Measurements from ENCODE around the gene CSGALNACT2. TPM values are rescaled to one million over a fixed set of nuclear protein-coding genes. Genes with fewer than 3 reads are reported as not detected.

CSGALNACT2 gene
- total and polyA plus RNA-seq, 2 donors (not counting 1 experiment from before 2014, with no cell fraction given) = 10.9 to 24.0 TPM

DNA sequence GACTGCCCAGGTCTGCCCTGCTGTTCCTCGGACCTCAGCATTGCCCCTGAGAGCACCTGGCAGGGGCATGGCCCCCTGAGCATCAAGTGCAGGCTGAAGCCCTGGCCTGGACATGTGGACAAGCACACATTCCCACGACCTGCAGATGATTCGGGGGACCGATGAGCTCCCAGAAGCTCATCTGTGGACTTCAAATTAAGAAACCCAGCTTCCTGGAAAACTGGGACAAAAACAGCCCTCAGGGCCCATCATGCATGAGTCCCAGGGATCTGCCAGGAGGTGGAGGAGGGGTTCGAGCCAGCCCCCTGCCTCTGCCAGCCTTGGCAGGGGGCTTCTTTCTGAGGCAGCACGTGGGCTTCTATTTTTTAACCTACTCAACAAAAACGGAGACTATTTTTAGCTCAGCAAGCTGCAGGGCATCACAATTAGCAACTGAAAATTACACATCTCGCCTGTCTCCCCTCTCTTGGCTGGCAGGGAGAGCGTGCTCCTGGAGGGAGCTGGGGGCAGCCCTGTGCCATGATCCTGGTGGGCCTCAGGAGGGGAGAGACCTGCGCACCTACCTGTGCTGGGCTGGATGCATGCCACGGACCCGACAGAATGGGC is 76.8 kb downstream of the CSGALNACT2 start:
- Histone ChIP-seq H3K4me1 (ENCODE audit: control insufficient read depth in 2 of 2, insufficient read depth in 2 of 2, low read length in 2 of 2) (no peaks in the 10 kb centered on the region), H2AFZ (ENCODE audit: insufficient read depth, low read depth, low read length, poor library complexity, severe bottlenecking) (no peak overlapping the region), H3K4me2 (replicated peaks; ENCODE audit: low read depth, low read length, poor library complexity, severe bottlenecking) (no peak overlapping the region), H3K4me3 (ENCODE audit: control extremely low read depth in 1 of 5, extremely low read depth in 1 of 5, insufficient read depth in 1 of 5, low read depth in 2 of 5, low read length in 4 of 5) (no peak overlapping the region), H4K20me1 (ENCODE audit: control insufficient read depth, insufficient read depth, low read length, poor library complexity, severe bottlenecking) (no peaks in the 10 kb centered on the region), H3K36me3 (replicated peaks in 1 of 2; ENCODE audit: control extremely low read depth in 1 of 2, control insufficient read depth in 1 of 2, extremely low read depth in 1 of 2, insufficient read depth in 2 of 2, low read length in 1 of 2) (no peaks in the 10 kb centered on the region), H3K79me2 (ENCODE audit: control insufficient read depth, insufficient read depth, low read length) (no peaks in the 10 kb centered on the region), H3K27me3 (replicated peaks in 1 of 4; ENCODE audit: control extremely low read depth in 1 of 4, control insufficient read depth in 3 of 4, insufficient read depth in 4 of 4, low read length in 3 of 4) (no peaks in the 10 kb centered on the region), H3K27ac (ENCODE audit: low read length in 2 of 2) (no peak overlapping the region), H3K9me3 (ENCODE audit: control extremely low read depth in 1 of 3, control insufficient read depth in 2 of 3, insufficient read depth in 1 of 3, low read length in 2 of 3) (no peaks in the 10 kb centered on the region), H3K9ac (ENCODE audit: low read length) (no peak overlapping the region)
- ChIA-PET POLR2A (no interaction called here), CTCF (no interaction called here)
- Mint-ChIP-seq H3K27ac (no peak overlapping the region), H3K9me3 (ENCODE audit: insufficient read depth) (no peaks in the 10 kb centered on the region), H3K4me3 (no peak overlapping the region), H3K4me1 (no peaks in the 10 kb centered on the region), H3K27me3 (peaks cover 18% of the 10 kb centered on the region)
- 74% methylated on average over 11 of the region's 12 CpGs for WGBS (ENCODE audit: insufficient coverage)
- DNase-seq = no peak
- intact Hi-C loops (cut with micrococcal nuclease) = no loop called here
- no peak for TF ChIP-seq EZH2 (IDR thresholded peaks at IDR 0.05; ENCODE audit: borderline replicate concordance, insufficient read depth, low read depth, low read length, poor library complexity, severe bottlenecking)
- no peak for ATAC-seq (ENCODE audit: low read depth)

- Histone ChIP-seq H3K9me3 (ENCODE audit: control extremely low read depth in 1 of 3, control insufficient read depth in 2 of 3, insufficient read depth in 1 of 3, low read length in 2 of 3) (no peaks in the 10 kb centered on the region), H3K79me2 (ENCODE audit: control insufficient read depth, insufficient read depth, low read length) (no peaks in the 10 kb centered on the region), H3K4me2 (replicated peaks; ENCODE audit: low read depth, low read length, poor library complexity, severe bottlenecking) (no peak overlapping the region), H3K9ac (ENCODE audit: low read length) (no peak overlapping the region), H3K27ac (ENCODE audit: low read length in 2 of 2) (no peak overlapping the region), H2AFZ (ENCODE audit: insufficient read depth, low read depth, low read length, poor library complexity, severe bottlenecking) (no peak overlapping the region), H4K20me1 (ENCODE audit: control insufficient read depth, insufficient read depth, low read length, poor library complexity, severe bottlenecking) (no peaks in the 10 kb centered on the region), H3K36me3 (replicated peaks in 1 of 2; ENCODE audit: control extremely low read depth in 1 of 2, control insufficient read depth in 1 of 2, extremely low read depth in 1 of 2, insufficient read depth in 2 of 2, low read length in 1 of 2) (no peaks in the 10 kb centered on the region), H3K27me3 (replicated peaks in 1 of 4; ENCODE audit: control extremely low read depth in 1 of 4, control insufficient read depth in 3 of 4, insufficient read depth in 4 of 4, low read length in 3 of 4) (peaks cover 0 to 2% (median 0%) of the 10 kb centered on the region in 4 experiments), H3K4me1 (ENCODE audit: control insufficient read depth in 2 of 2, insufficient read depth in 2 of 2, low read length in 2 of 2) (peaks cover 0 to 3% of the 10 kb centered on the region in 2 donors), H3K4me3 (ENCODE audit: control extremely low read depth in 1 of 5, extremely low read depth in 1 of 5, insufficient read depth in 1 of 5, low read depth in 2 of 5, low read length in 4 of 5) (no peak overlapping the region)
- CTCF ChIA-PET = no interaction called here
- DNase-seq (no peak), ATAC-seq (ENCODE audit: low read depth) (no peak)
- Mint-ChIP-seq H3K27me3 (peaks cover 18% of the 10 kb centered on the region), H3K9me3 (ENCODE audit: insufficient read depth) (no peaks in the 10 kb centered on the region), H3K4me1 (no peaks in the 10 kb centered on the region), H3K27ac (no peak overlapping the region), H3K4me3 (no peak overlapping the region)
- TF ChIP-seq EZH2 (IDR thresholded peaks at IDR 0.05; ENCODE audit: borderline replicate concordance, insufficient read depth, low read depth, low read length, poor library complexity, severe bottlenecking) (no peak), CTCF (IDR thresholded peaks at IDR 0.05) (no peak)
- POLR2A ChIA-PET = no interaction called here
- WGBS (ENCODE audit: insufficient coverage) = 90% methylated on average over 18 of the region's 19 CpGs
- intact Hi-C loops (cut with micrococcal nuclease) = no loop called here
These were observed 77.7 kb downstream of the CSGALNACT2 start for GRCh38 chr10:43215758-43216455.

Measured in B cell (primary cell).